ENCODE measurements around the gene TBC1D13.
A peak's percentile ranks its signal among the peaks of the same experiment; 100 is the strongest.
"Not testable (repeated sequence)": the region's sequence is repeated elsewhere in the genome, so short reads cannot be mapped to it uniquely, and the experiment has no call there.

The TBC1D13 gene

GRCh38 chr9:128785427-128785826, 1.6 kb upstream of the TBC1D13 start:
- no peak for DNase-seq (ENCODE audit: low read depth in 2 of 2)

GRCh38 chr9:128787659-128788058, 606 bp downstream of the TBC1D13 start:
- DNase-seq (ENCODE audit: low read depth in 2 of 2): no peak

- DNase-seq (ENCODE audit: low read depth in 2 of 2): no peak
These were observed 1.4 kb downstream of the TBC1D13 start for GRCh38 chr9:128788445-128788844.

GRCh38 chr9:128790536-128790935, 3.5 kb downstream of the TBC1D13 start:
- no peak for DNase-seq (ENCODE audit: low read depth in 2 of 2)

- no peak for DNase-seq (ENCODE audit: low read depth in 2 of 2)
These were observed 5.1 kb downstream of the TBC1D13 start for GRCh38 chr9:128792134-128792533.

- DNase-seq (ENCODE audit: low read depth in 2 of 2): no peak
These were observed 6.1 kb downstream of the TBC1D13 start for GRCh38 chr9:128792978-128793686.

- DNase-seq (ENCODE audit: low read depth in 2 of 2): not testable (repeated sequence)
These were observed 7.9 kb downstream of the TBC1D13 start for GRCh38 chr9:128794961-128795360.

GRCh38 chr9:128798896-128799295, 11.8 kb downstream of the TBC1D13 start:
- no peak for DNase-seq (ENCODE audit: low read depth in 2 of 2)

- DNase-seq (ENCODE audit: low read depth in 2 of 2): no peak
These were observed 13.0 kb downstream of the TBC1D13 start for GRCh38 chr9:128800061-128800460.

- DNase-seq (ENCODE audit: low read depth in 2 of 2): no peak
These were observed 15.4 kb downstream of the TBC1D13 start for GRCh38 chr9:128802482-128802881.

GRCh38 chr9:128805661-128806060, 18.6 kb downstream of the TBC1D13 start:
- no peak for DNase-seq (ENCODE audit: low read depth in 2 of 2)

- DNase-seq (ENCODE audit: low read depth in 2 of 2): no peak
These were observed 20.8 kb downstream of the TBC1D13 start for GRCh38 chr9:128807827-128808226.

GRCh38 chr9:128808543-128808942, 21.5 kb downstream of the TBC1D13 start:
- DNase-seq (ENCODE audit: low read depth in 2 of 2): no peak

GRCh38 chr9:128809036-128809599, 22.1 kb downstream of the TBC1D13 start:
- DNase-seq (ENCODE audit: low read depth in 2 of 2): no peak

- no peak for DNase-seq (ENCODE audit: low read depth in 2 of 2)
These were observed 22.8 kb downstream of the TBC1D13 start for GRCh38 chr9:128809831-128810230.

GRCh38 chr9:128810873-128811272, 23.8 kb downstream of the TBC1D13 start:
- no peak for DNase-seq (ENCODE audit: low read depth in 2 of 2)

- DNase-seq (ENCODE audit: low read depth in 2 of 2): peak; percentile 93 to 96
These were observed 31.2 kb downstream of the TBC1D13 start, which contains the start of gene ENDOG for GRCh38 chr9:128818099-128818838. TSS of gene ENDOG (plus strand) at chr9:128818500. CDS start at chr9:128818685, 185 bp downstream.

GRCh38 chr9:128818839-128819715, 32.0 kb downstream of the TBC1D13 start:
- no peak for DNase-seq (ENCODE audit: low read depth in 2 of 2)

- no peak for DNase-seq (ENCODE audit: low read depth in 2 of 2)
These were observed 32.9 kb downstream of the TBC1D13 start for GRCh38 chr9:128819716-128820664.
